Thymus (tissue), 11 donors: ENCODE data around the gene CBY1. TPM values are rescaled to one million over a fixed set of nuclear protein-coding genes. Genes with fewer than 3 reads are reported as not detected.

Experiments used
- DNase-seq, 9 donors: peaks; one replicate each; pipeline ENCODE4 v3.0.0-alpha.2; 2013; ENCODE audit warnings: low spot score in 9 of 9, low read depth in 6 of 9, missing footprints in 1 of 9
- H3K27ac ChIP-seq, 2 donors: one replicate each; pipeline ENCODE4 v1.5.1; 2013; ENCODE audit warnings: control low read depth in 1 of 2, low read depth in 1 of 2, low read length in 1 of 2, mild to moderate bottlenecking in 1 of 2, moderate library complexity in 1 of 2
- H3K27me3 ChIP-seq, 2 donors: one replicate each; pipeline ENCODE4 v1.5.1; 2013; ENCODE audit warnings: low read length in 1 of 2; ENCODE audit not compliant: control insufficient read depth in 2 of 2, insufficient read depth in 1 of 2
- H3K36me3 ChIP-seq, 2 donors: one replicate each; pipeline ENCODE4 v1.5.1; 2013; ENCODE audit warnings: low read length in 1 of 2, mild to moderate bottlenecking in 1 of 2, moderate library complexity in 1 of 2; ENCODE audit not compliant: control insufficient read depth in 2 of 2, insufficient read depth in 2 of 2
- H3K4me1 ChIP-seq, 2 donors: one replicate each; pipeline ENCODE4 v1.5.1; 2013; ENCODE audit warnings: low read length in 2 of 2; ENCODE audit not compliant: control insufficient read depth in 2 of 2, insufficient read depth in 2 of 2
- H3K4me3 ChIP-seq, 2 donors: one replicate each; pipeline ENCODE4 v1.5.1; 2013; ENCODE audit warnings: low read length in 2 of 2, control low read depth in 1 of 2, mild to moderate bottlenecking in 1 of 2
- H3K9me3 ChIP-seq, 2 donors: one replicate each; pipeline ENCODE4 v1.5.1; 2013; ENCODE audit warnings: low read length in 1 of 2, mild to moderate bottlenecking in 1 of 2; ENCODE audit not compliant: control insufficient read depth in 2 of 2, insufficient read depth in 1 of 2
- WGBS: extraction: QIAGEN DNeasy Blood & Tissue Kit; methylation state at CpG from one replicate; pipeline ENCODE4 v1.1.7; 2013; 5-methylcytosine and 5-hydroxymethylcytosine counted together
- polyA plus RNA-seq: library from polyadenylated mRNA; stranded (reverse); fragments of 200-250 nt; gene quantifications from one replicate; pipeline ENCODE4 v1.2.3, GENCODE V29; 2013
- total RNA-seq: library from RNA; stranded (reverse); fragments of 120-200 nt; gene quantifications from one replicate; pipeline ENCODE4 v1.2.4, GENCODE V29; 2013
- donor health status: healthy.

CBY1 gene
- total and polyA plus RNA-seq, 2 donors: 9.0 to 41.1 TPM

GRCh38 chr22:38696606-38697424 is 40.4 kb downstream of the CBY1 start:
- Histone ChIP-seq H3K27me3 (no peaks in the 10 kb centered on the region), H3K27ac (peak overlapping the region in 1 of 2 donors; percentile 26), H3K36me3 (peaks cover 13 to 17% of the 10 kb centered on the region in 2 donors), H3K4me1 (peaks cover 26 to 29% of the 10 kb centered on the region in 2 donors), H3K4me3 (no peak overlapping the region), H3K9me3 (no peaks in the 10 kb centered on the region)
- DNase-seq: peak in 1 of 9 donors; percentile 20
- WGBS: 94% methylated on average over 3 of the region's 3 CpGs

- Histone ChIP-seq H3K4me3 (no peak overlapping the region), H3K9me3 (no peaks in the 10 kb centered on the region), H3K36me3 (peaks cover 10 to 17% of the 10 kb centered on the region in 2 donors), H3K4me1 (peaks cover 27 to 29% of the 10 kb centered on the region in 2 donors), H3K27ac (no peak overlapping the region), H3K27me3 (no peaks in the 10 kb centered on the region)
- WGBS: 92% methylated on average over 8 of the region's 8 CpGs
- DNase-seq: no peak
These were observed 41.1 kb downstream of the CBY1 start for GRCh38 chr22:38697425-38698089.

- DNase-seq: no peak
- peaks cover 10 to 11% of the 10 kb centered on the region in 2 donors for H3K36me3 ChIP-seq
- H3K4me1 ChIP-seq: peaks cover 27 to 29% of the 10 kb centered on the region in 2 donors
- WGBS: 98% methylated on average over 13 of the region's 13 CpGs
- H3K4me3 ChIP-seq: no peak overlapping the region
- H3K27me3 ChIP-seq: no peaks in the 10 kb centered on the region
- no peak overlapping the region for H3K27ac ChIP-seq
- H3K9me3 ChIP-seq: no peaks in the 10 kb centered on the region
These were observed 42.1 kb downstream of the CBY1 start for GRCh38 chr22:38698407-38699094.

- Histone ChIP-seq H3K27me3 (no peaks in the 10 kb centered on the region), H3K9me3 (no peaks in the 10 kb centered on the region), H3K4me1 (peaks cover 28 to 29% of the 10 kb centered on the region in 2 donors), H3K27ac (peak overlapping the region in 1 of 2 donors; percentile 75), H3K4me3 (peak overlapping the region in 1 of 2 donors; percentile 89), H3K36me3 (peaks cover 7 to 11% of the 10 kb centered on the region in 2 donors)
- WGBS: 88% methylated on average over 5 of the region's 5 CpGs
- DNase-seq: no peak
These were observed 42.7 kb downstream of the CBY1 start for GRCh38 chr22:38699143-38699542.

GRCh38 chr22:38699784-38700183 is 43.3 kb downstream of the CBY1 start:
- peak in 1 of 9 donors; percentile 28 for DNase-seq
- Histone ChIP-seq H3K27me3 (no peaks in the 10 kb centered on the region), H3K36me3 (peaks cover 1 to 11% of the 10 kb centered on the region in 2 donors), H3K9me3 (no peaks in the 10 kb centered on the region), H3K4me1 (peaks cover 32 to 34% of the 10 kb centered on the region in 2 donors), H3K4me3 (peak overlapping the region; percentile 55 to 89), H3K27ac (peak overlapping the region in 1 of 2 donors; percentile 75)
- WGBS: 73% methylated on average over 6 of the region's 6 CpGs

GRCh38 chr22:38700270-38700788 is 43.9 kb downstream of the CBY1 start:
- no peaks in the 10 kb centered on the region for H3K27me3 ChIP-seq
- DNase-seq: peak in 2 of 9 donors; percentile 30 to 55
- under 1% methylated on average over 57 of the region's 57 CpGs for WGBS
- H3K27ac ChIP-seq: peak overlapping the region; percentile 77 to 99
- peaks cover 36 to 39% of the 10 kb centered on the region in 2 donors for H3K4me1 ChIP-seq
- H3K9me3 ChIP-seq: no peaks in the 10 kb centered on the region
- H3K36me3 ChIP-seq: peaks cover 0 to 11% of the 10 kb centered on the region in 2 donors
- H3K4me3 ChIP-seq: peak overlapping the region; percentile 55 to 89

- WGBS: under 1% methylated on average over 94 of the region's 94 CpGs
- peak within 1 kb of the TSS; percentile 80 to 89 for H3K4me3 ChIP-seq
- no peaks in the 10 kb centered on the region for H3K27me3 ChIP-seq
- no peaks in the 10 kb centered on the region for H3K9me3 ChIP-seq
- H3K27ac ChIP-seq: peak within 1 kb of the TSS; percentile 90 to 99
- H3K36me3 ChIP-seq: peaks cover 0 to 9% of the 10 kb centered on the region in 2 donors
- H3K4me1 ChIP-seq: peaks cover 36 to 39% of the 10 kb centered on the region in 2 donors
- DNase-seq: peak; percentile 87 to 98 (median 95)
These were observed 44.6 kb downstream of the CBY1 start, which contains the start of gene JOSD1 for GRCh38 chr22:38700789-38701628. Gene JOSD1, minus strand, starts transcription at chr22:38700943. Its CDS starts 956 bp downstream, at chr22:38699987.

- Histone ChIP-seq H3K4me3 (peak overlapping the region; percentile 78 to 93), H3K4me1 (peaks cover 25 to 43% of the 10 kb centered on the region in 2 donors), H3K36me3 (peaks cover 0 to 4% of the 10 kb centered on the region in 2 donors), H3K27ac (peak overlapping the region; percentile 78 to 90), H3K27me3 (no peaks in the 10 kb centered on the region), H3K9me3 (no peaks in the 10 kb centered on the region)
- DNase-seq: peak in 1 of 9 donors; percentile 40
- WGBS: 35% methylated on average over 10 of the region's 10 CpGs
These were observed 48.3 kb downstream of the CBY1 start for GRCh38 chr22:38704654-38705234.
